Measurements from ENCODE around the gene MMP7. TPM values are rescaled to one million over a fixed set of nuclear protein-coding genes. Genes with fewer than 3 reads are reported as not detected.
A peak's percentile ranks its signal among the peaks of the same experiment; 100 is the strongest.

The MMP7 gene
- total and polyA plus RNA-seq, 2 donors (not counting 1 experiment from before 2014, with no cell fraction given), result 0.17 TPM; not detected in 1

DNA sequence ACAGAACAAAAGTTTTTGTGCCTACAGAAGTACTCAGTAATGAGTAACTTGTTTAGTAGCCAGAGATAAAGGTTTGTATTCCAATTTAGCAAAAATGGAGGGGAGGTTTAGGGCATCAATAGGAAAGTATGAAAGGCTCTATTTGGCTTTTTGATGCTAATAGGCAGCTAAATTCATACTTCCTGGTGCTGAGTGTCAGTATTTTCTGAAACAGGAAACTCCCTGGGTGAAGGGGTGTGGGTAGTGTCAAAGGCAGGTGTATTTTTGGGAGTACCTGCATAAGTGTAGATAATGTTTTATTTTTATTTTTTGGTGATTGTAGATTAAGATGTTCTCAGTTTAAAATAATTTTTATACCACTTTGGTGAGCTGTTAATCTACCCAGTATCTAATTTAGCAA is 29.3 kb upstream of the MMP7 start:
- H3K9ac ChIP-seq (ENCODE audit: insufficient read depth, low read length), result no peak overlapping the region

DNA sequence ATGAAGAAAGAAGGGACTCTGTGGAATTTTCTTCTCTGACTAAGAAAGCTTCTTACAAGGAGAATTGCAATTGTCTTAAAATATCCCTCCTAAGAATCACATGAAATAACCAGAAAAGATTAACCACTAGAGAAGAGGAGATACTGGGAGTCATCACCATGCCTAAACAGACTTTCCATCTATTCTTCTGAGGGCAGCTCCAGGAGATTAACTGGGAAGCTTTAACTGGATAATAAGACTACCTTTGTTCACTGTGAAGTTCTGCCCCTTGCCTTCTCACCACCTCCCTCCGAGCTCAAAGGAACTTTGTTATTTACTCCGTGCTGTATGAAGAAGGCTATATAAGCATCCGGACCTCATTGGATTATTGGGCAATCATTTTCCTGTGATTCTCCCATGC is 24.5 kb upstream of the MMP7 start:
- Histone ChIP-seq H3K27ac (ENCODE audit: insufficient read depth, low read length) (no peak overlapping the region), H3K27me3 (ENCODE audit: control insufficient read depth, insufficient read depth, low read length) (peaks cover 2% of the 10 kb centered on the region), H3K9me3 (ENCODE audit: control insufficient read depth, insufficient read depth, low read depth, low read length) (no peaks in the 10 kb centered on the region), H3K4me2 (ENCODE audit: extremely low read depth, insufficient read depth, low read length) (no peak overlapping the region), H3K4me1 (ENCODE audit: control insufficient read depth, extremely low read depth, insufficient read depth, low read length) (no peaks in the 10 kb centered on the region), H3K9ac (ENCODE audit: insufficient read depth, low read length) (no peak overlapping the region), H3K79me2 (ENCODE audit: control insufficient read depth, insufficient read depth, low read length) (no peaks in the 10 kb centered on the region), H3K36me3 (ENCODE audit: control insufficient read depth, insufficient read depth, low read length) (no peaks in the 10 kb centered on the region), H2AFZ (ENCODE audit: low read length) (no peak overlapping the region), H4K20me1 (ENCODE audit: control insufficient read depth, extremely low read depth, insufficient read depth, low read length) (no peaks in the 10 kb centered on the region), H3K4me3 (replicated peaks in 1 of 4; ENCODE audit: control extremely low read depth in 1 of 4, insufficient read depth in 1 of 4, low read depth in 3 of 4, low read length in 4 of 4) (no peak overlapping the region)
- no peak for DNase-seq (ENCODE audit: low read depth in 2 of 2)
- TF ChIP-seq, protein P1, sequence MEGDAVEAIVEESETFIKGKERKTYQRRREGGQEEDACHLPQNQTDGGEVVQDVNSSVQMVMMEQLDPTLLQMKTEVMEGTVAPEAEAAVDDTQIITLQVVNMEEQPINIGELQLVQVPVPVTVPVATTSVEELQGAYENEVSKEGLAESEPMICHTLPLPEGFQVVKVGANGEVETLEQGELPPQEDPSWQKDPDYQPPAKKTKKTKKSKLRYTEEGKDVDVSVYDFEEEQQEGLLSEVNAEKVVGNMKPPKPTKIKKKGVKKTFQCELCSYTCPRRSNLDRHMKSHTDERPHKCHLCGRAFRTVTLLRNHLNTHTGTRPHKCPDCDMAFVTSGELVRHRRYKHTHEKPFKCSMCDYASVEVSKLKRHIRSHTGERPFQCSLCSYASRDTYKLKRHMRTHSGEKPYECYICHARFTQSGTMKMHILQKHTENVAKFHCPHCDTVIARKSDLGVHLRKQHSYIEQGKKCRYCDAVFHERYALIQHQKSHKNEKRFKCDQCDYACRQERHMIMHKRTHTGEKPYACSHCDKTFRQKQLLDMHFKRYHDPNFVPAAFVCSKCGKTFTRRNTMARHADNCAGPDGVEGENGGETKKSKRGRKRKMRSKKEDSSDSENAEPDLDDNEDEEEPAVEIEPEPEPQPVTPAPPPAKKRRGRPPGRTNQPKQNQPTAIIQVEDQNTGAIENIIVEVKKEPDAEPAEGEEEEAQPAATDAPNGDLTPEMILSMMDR (conservative IDR thresholded peaks at IDR 0.05 in 1 of 2, IDR thresholded peaks at IDR 0.05 in 1 of 2; ENCODE audit: low read depth in 1 of 2, low read length in 2 of 2), result no peak
- TF ChIP-seq EZH2 (IDR thresholded peaks at IDR 0.05; ENCODE audit: low read length, missing control alignments), result no peak

More for the DNA sequence above, 29.3 kb upstream of the MMP7 start:
- Histone ChIP-seq H3K4me1 (ENCODE audit: control insufficient read depth, extremely low read depth, insufficient read depth, low read length) (peaks cover 4% of the 10 kb centered on the region), H3K27me3 (ENCODE audit: control insufficient read depth, insufficient read depth, low read length) (no peaks in the 10 kb centered on the region), H4K20me1 (ENCODE audit: control insufficient read depth, extremely low read depth, insufficient read depth, low read length) (no peaks in the 10 kb centered on the region), H2AFZ (ENCODE audit: low read length) (no peak overlapping the region), H3K79me2 (ENCODE audit: control insufficient read depth, insufficient read depth, low read length) (no peaks in the 10 kb centered on the region), H3K36me3 (ENCODE audit: control insufficient read depth, insufficient read depth, low read length) (no peaks in the 10 kb centered on the region), H3K27ac (ENCODE audit: insufficient read depth, low read length) (no peak overlapping the region), H3K4me2 (ENCODE audit: extremely low read depth, insufficient read depth, low read length) (peak overlapping the region; percentile 88), H3K9me3 (ENCODE audit: control insufficient read depth, insufficient read depth, low read depth, low read length) (no peaks in the 10 kb centered on the region), H3K4me3 (replicated peaks in 1 of 4; ENCODE audit: control extremely low read depth in 1 of 4, insufficient read depth in 1 of 4, low read depth in 3 of 4, low read length in 4 of 4) (peak overlapping the region in 1 of 4 experiments; percentile 67)
- TF ChIP-seq EZH2 (IDR thresholded peaks at IDR 0.05; ENCODE audit: low read length, missing control alignments), result no peak
- TF ChIP-seq, protein P1 (conservative IDR thresholded peaks at IDR 0.05 in 1 of 2, IDR thresholded peaks at IDR 0.05 in 1 of 2; ENCODE audit: low read depth in 1 of 2, low read length in 2 of 2), result no peak
- DNase-seq (ENCODE audit: low read depth in 2 of 2), result no peak

GRCh38 chr11:102553835-102554282 is 23.3 kb upstream of the MMP7 start:
- H4K20me1 ChIP-seq (ENCODE audit: control insufficient read depth, extremely low read depth, insufficient read depth, low read length), result no peaks in the 10 kb centered on the region
- TF ChIP-seq, protein P1 (conservative IDR thresholded peaks at IDR 0.05 in 1 of 2, IDR thresholded peaks at IDR 0.05 in 1 of 2; ENCODE audit: low read depth in 1 of 2, low read length in 2 of 2), result no peak
- TF ChIP-seq EZH2 (IDR thresholded peaks at IDR 0.05; ENCODE audit: low read length, missing control alignments), result no peak
- H3K27ac ChIP-seq (ENCODE audit: insufficient read depth, low read length), result no peak overlapping the region
- no peak for DNase-seq (ENCODE audit: low read depth in 2 of 2)
- H3K9ac ChIP-seq (ENCODE audit: insufficient read depth, low read length), result no peak overlapping the region
- no peak overlapping the region for H3K4me2 ChIP-seq (ENCODE audit: extremely low read depth, insufficient read depth, low read length)
- H2AFZ ChIP-seq (ENCODE audit: low read length), result no peak overlapping the region
- H3K36me3 ChIP-seq (ENCODE audit: control insufficient read depth, insufficient read depth, low read length), result no peaks in the 10 kb centered on the region
- no peak overlapping the region for H3K4me3 ChIP-seq (replicated peaks in 1 of 4; ENCODE audit: control extremely low read depth in 1 of 4, insufficient read depth in 1 of 4, low read depth in 3 of 4, low read length in 4 of 4)
- peaks cover 2% of the 10 kb centered on the region for H3K27me3 ChIP-seq (ENCODE audit: control insufficient read depth, insufficient read depth, low read length)
- H3K9me3 ChIP-seq (ENCODE audit: control insufficient read depth, insufficient read depth, low read depth, low read length), result no peaks in the 10 kb centered on the region
- no peaks in the 10 kb centered on the region for H3K4me1 ChIP-seq (ENCODE audit: control insufficient read depth, extremely low read depth, insufficient read depth, low read length)
- H3K79me2 ChIP-seq (ENCODE audit: control insufficient read depth, insufficient read depth, low read length), result no peaks in the 10 kb centered on the region
